ENCODE data around the gene GLTP.

GLTP gene

GRCh38 chr12:109818253-109818652, 62.1 kb downstream of the GLTP start:
- no peak for DNase-seq

GRCh38 chr12:109817627-109818231, 62.6 kb downstream of the GLTP start:
- no peak for DNase-seq

GRCh38 chr12:109816870-109817269, 63.5 kb downstream of the GLTP start:
- DNase-seq, result no peak

- no peak for DNase-seq
These were observed 64.4 kb downstream of the GLTP start for GRCh38 chr12:109815757-109816617.

GRCh38 chr12:109815225-109815624, 65.1 kb downstream of the GLTP start:
- no peak for DNase-seq

- no peak for DNase-seq
These were observed 65.7 kb downstream of the GLTP start for GRCh38 chr12:109814600-109815150.

GRCh38 chr12:109813810-109814416, 66.4 kb downstream of the GLTP start:
- DNase-seq, result no peak

GRCh38 chr12:109811624-109811995, 68.7 kb downstream of the GLTP start:
- no peak for DNase-seq

GRCh38 chr12:109810954-109811623, 69.3 kb downstream of the GLTP start:
- no peak for DNase-seq

- DNase-seq, result no peak
These were observed 71.3 kb downstream of the GLTP start for GRCh38 chr12:109808876-109809646.

GRCh38 chr12:109807954-109808643, 72.2 kb downstream of the GLTP start:
- DNase-seq, result no peak

GRCh38 chr12:109804820-109805761, 75.2 kb downstream of the GLTP start:
- peak; percentile 10 to 23 for DNase-seq

GRCh38 chr12:109803678-109804077, 76.7 kb downstream of the GLTP start:
- DNase-seq, result no peak

- DNase-seq, result no peak
These were observed 77.5 kb downstream of the GLTP start for GRCh38 chr12:109802828-109803227.
